ENCODE results near the gene CENPP. TPM values are rescaled to one million over a fixed set of nuclear protein-coding genes. Genes with fewer than 3 reads are reported as not detected.

Gene CENPP
- total RNA-seq, 1 experiment from 2014 or later = 4.2 TPM

DNA sequence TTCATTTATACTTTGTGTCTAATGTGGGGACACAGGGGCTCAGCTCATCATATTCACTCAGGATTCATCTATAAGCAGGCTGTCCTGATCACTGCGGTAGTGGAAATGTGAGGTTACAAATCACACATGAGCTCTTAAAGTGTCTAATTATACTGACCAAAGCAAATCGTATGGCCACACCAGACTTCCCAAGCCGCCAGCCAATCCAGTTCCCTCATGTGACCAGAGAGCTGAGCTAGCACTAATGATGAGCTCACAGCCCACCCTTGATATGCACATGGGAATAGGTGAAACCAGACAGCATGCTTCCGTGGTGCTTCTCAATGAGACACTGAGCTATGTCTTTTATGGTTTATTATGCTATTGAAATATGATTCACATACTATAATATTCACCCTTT, 192.4 kb downstream of the CENPP start:
- TF ChIP-seq, protein P1, sequence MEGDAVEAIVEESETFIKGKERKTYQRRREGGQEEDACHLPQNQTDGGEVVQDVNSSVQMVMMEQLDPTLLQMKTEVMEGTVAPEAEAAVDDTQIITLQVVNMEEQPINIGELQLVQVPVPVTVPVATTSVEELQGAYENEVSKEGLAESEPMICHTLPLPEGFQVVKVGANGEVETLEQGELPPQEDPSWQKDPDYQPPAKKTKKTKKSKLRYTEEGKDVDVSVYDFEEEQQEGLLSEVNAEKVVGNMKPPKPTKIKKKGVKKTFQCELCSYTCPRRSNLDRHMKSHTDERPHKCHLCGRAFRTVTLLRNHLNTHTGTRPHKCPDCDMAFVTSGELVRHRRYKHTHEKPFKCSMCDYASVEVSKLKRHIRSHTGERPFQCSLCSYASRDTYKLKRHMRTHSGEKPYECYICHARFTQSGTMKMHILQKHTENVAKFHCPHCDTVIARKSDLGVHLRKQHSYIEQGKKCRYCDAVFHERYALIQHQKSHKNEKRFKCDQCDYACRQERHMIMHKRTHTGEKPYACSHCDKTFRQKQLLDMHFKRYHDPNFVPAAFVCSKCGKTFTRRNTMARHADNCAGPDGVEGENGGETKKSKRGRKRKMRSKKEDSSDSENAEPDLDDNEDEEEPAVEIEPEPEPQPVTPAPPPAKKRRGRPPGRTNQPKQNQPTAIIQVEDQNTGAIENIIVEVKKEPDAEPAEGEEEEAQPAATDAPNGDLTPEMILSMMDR (IDR thresholded peaks at IDR 0.05; ENCODE audit: unreplicated experiment) = no peak
- H3K27ac Mint-ChIP-seq (ENCODE audit: low read depth, unreplicated experiment) = no peak overlapping the region
- no TSS peak for BruUV-seq (replicated peaks)
- no peaks in the 10 kb centered on the region for H3K4me1 Mint-ChIP-seq (ENCODE audit: insufficient read depth, unreplicated experiment)
- H3K9me3 Mint-ChIP-seq (ENCODE audit: unreplicated experiment) = no peaks in the 10 kb centered on the region
- no peak for DNase-seq (ENCODE audit: unreplicated experiment)
- POLR2A ChIA-PET = interaction anchor here (0.8 to 1.5 kb wide), 2 partner anchors 10 to 44 kb away, joined by 3 read pairs; no protein-coding TSS in a partner anchor
- no peak overlapping the region for H3K4me3 Mint-ChIP-seq (ENCODE audit: unreplicated experiment)
- intact Hi-C loops (cut with micrococcal nuclease) = no loop called here
- CTCF ChIA-PET = interaction anchor here (2.3 kb wide), 1 partner anchor 9 kb away, joined by 5 read pairs; no protein-coding TSS in a partner anchor
- no peaks in the 10 kb centered on the region for H3K36me3 Mint-ChIP-seq (ENCODE audit: insufficient read depth, unreplicated experiment)
- H3K27me3 Mint-ChIP-seq (ENCODE audit: insufficient read depth, unreplicated experiment) = no peaks in the 10 kb centered on the region

DNA sequence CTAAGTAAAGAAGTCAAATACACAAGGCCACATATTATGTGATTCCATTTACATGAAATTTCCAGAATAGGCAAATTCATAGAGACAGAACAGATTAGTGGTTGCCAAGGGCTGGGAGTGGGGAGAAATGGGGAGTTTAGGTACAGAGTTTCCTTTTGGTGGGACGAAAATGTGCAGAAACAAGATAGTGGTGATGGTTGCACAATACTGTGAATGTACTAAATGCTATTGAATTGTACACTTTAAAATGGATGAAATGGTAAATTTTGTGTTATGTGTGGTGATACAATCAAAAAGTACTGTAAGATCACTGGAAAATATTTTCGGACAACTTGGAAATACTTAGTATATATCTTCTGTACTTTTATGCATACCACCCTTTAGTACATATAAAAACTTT, 195.1 kb downstream of the CENPP start:
- ChIA-PET POLR2A (no interaction called here), CTCF (no interaction called here)
- no TSS peak for BruUV-seq (replicated peaks)
- H3K27ac Mint-ChIP-seq (ENCODE audit: low read depth, unreplicated experiment) = no peak overlapping the region
- no peak overlapping the region for H3K4me3 Mint-ChIP-seq (ENCODE audit: unreplicated experiment)
- H3K27me3 Mint-ChIP-seq (ENCODE audit: insufficient read depth, unreplicated experiment) = no peaks in the 10 kb centered on the region
- H3K4me1 Mint-ChIP-seq (ENCODE audit: insufficient read depth, unreplicated experiment) = no peaks in the 10 kb centered on the region
- H3K36me3 Mint-ChIP-seq (ENCODE audit: insufficient read depth, unreplicated experiment) = no peaks in the 10 kb centered on the region
- intact Hi-C loops (cut with micrococcal nuclease) = no loop called here
- TF ChIP-seq, protein P1 (IDR thresholded peaks at IDR 0.05; ENCODE audit: unreplicated experiment) = no peak
- no peaks in the 10 kb centered on the region for H3K9me3 Mint-ChIP-seq (ENCODE audit: unreplicated experiment)
- no peak for DNase-seq (ENCODE audit: unreplicated experiment)

DNA sequence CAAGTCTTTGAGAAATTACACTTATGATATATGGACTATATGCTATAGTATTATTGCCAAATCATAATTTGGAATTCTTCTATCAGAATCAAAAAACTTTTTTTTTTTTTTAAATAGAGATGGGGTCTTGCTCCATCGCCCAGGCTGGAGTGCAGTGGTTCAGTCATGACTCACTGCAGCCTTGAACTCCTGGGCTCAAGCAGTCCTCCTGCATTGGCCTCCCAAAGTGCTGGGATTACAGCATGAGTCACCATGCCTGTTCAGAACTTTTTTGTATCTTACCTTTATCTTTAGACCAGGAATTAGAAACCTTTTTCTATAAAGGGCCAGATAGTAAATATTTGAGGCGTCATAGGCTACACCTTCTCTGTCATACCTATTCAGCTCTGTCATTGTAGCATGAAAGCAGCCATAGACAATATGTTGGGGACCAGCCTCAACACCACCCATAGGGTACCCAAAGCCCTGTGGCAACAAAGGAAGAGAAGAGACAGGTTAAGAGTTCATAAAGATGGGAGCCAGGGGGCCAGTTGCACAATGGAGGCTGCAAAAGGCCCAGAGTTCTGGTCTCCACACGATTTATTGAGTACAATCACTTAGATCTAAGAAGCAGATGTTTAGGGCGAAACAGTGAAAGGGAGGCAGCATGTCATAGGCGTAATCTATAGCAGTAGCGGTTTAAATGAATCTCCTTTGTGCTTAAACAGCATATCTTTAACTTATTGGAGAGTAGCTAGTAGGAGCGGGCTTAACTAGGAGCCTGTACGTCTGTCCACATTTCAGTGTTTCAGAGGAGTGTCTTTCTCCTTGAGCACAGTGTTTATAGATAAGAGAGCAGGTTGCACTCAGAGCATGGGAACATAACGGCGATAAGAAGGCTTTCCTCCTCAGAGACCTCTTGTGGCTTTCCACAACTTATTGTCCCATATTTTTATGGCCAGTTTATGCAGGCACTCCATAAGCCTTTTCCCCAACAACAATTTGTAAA, 197.5 kb downstream of the CENPP start:
- Mint-ChIP-seq H3K27me3 (ENCODE audit: insufficient read depth, unreplicated experiment) (no peaks in the 10 kb centered on the region), H3K4me1 (ENCODE audit: insufficient read depth, unreplicated experiment) (no peaks in the 10 kb centered on the region), H3K36me3 (ENCODE audit: insufficient read depth, unreplicated experiment) (no peaks in the 10 kb centered on the region), H3K9me3 (ENCODE audit: unreplicated experiment) (no peaks in the 10 kb centered on the region), H3K27ac (ENCODE audit: low read depth, unreplicated experiment) (no peak overlapping the region), H3K4me3 (ENCODE audit: unreplicated experiment) (no peak overlapping the region)
- ChIA-PET CTCF (no interaction called here), POLR2A (interaction anchor here (1.3 kb wide), 1 partner anchor 10 kb away, joined by 3 read pairs; no protein-coding TSS in a partner anchor)
- DNase-seq (ENCODE audit: unreplicated experiment) = no peak
- no TSS peak for BruUV-seq (replicated peaks)
- intact Hi-C loops (cut with micrococcal nuclease) = no loop called here
- TF ChIP-seq, protein P1 (IDR thresholded peaks at IDR 0.05; ENCODE audit: unreplicated experiment) = no peak

DNA sequence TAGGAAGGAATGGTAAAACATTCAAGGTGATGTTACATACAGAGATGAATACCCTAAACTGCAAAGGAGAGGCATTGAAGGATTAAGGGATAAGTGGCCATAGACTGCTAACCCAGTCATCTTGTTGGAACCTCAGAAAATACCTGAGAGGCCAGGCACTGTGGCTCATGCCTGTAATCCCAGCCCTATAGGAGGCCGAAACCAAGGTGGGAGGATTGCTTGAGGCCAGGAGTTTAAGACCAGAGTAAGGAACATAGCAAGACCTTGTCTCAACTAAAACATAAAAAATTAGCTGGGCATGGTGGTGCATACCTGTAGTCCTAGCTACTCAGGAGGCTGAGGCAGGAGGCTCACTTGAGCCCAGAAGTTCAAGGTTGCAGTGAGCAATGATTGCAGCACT, 199.1 kb downstream of the CENPP start:
- Mint-ChIP-seq H3K9me3 (ENCODE audit: unreplicated experiment) (no peaks in the 10 kb centered on the region), H3K27ac (ENCODE audit: low read depth, unreplicated experiment) (no peak overlapping the region), H3K4me1 (ENCODE audit: insufficient read depth, unreplicated experiment) (no peaks in the 10 kb centered on the region), H3K36me3 (ENCODE audit: insufficient read depth, unreplicated experiment) (no peaks in the 10 kb centered on the region), H3K27me3 (ENCODE audit: insufficient read depth, unreplicated experiment) (no peaks in the 10 kb centered on the region), H3K4me3 (ENCODE audit: unreplicated experiment) (no peak overlapping the region)
- TF ChIP-seq, protein P1 (IDR thresholded peaks at IDR 0.05; ENCODE audit: unreplicated experiment) = no peak
- no TSS peak for BruUV-seq (replicated peaks)
- ChIA-PET CTCF (interaction anchor here (0.5 to 0.7 kb wide), 2 partner anchors 65 to 788 kb away, joined by 3 read pairs; no protein-coding TSS in a partner anchor), POLR2A (interaction anchor here (1.0 to 1.3 kb wide), 2 partner anchors 9 to 18 kb away, joined by 3 read pairs; no protein-coding TSS in a partner anchor)
- DNase-seq (ENCODE audit: unreplicated experiment) = no peak
- intact Hi-C loops (cut with micrococcal nuclease) = no loop called here

Data from MCF 10A (cell line).